Neural progenitor cell (in vitro differentiated cells): Measurements from ENCODE around the gene FOXD3.
A peak's percentile ranks its signal among the peaks of the same experiment; 100 is the strongest.

Experiments used
- EZH2 ChIP-seq: fragments of 200-600 bp; sonication (generic); IDR thresholded peaks from 2 replicates; pipeline ENCODE4 v1.6.1; 2017; ENCODE audit warnings: antibody characterized with exemption, mild to moderate bottlenecking, moderate library complexity
- EZH2phosphoT487 ChIP-seq: fragments of 200-600 bp; sonication (generic); IDR thresholded peaks from 2 replicates; pipeline ENCODE4 v1.6.1; 2017; ENCODE audit warnings: antibody characterized with exemption
- TF ChIP-seq, protein P1 (sequence below): fragments of 200-600 bp; sonication (generic); IDR thresholded peaks from 2 replicates; pipeline ENCODE4 v1.5.1; 2017; ENCODE audit warnings: antibody characterized with exemption, mild to moderate bottlenecking

DNA sequence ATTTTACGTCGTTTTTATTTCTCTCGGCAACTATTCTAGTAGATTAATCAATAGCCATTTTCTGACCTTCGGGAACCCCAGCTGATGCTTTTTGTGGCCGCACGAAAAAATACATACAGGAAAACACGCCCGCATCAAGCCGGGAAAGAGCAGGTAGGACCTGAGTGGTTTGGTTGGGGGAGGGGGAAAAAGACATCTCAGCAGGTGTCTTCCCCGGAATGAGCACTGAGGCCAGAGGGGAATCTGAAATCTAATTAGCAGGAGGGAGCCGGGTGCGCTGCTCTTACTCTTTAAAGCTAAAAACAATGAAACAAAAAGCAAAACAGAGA, 618 bp upstream of the FOXD3 start:
- TF ChIP-seq, protein P1, sequence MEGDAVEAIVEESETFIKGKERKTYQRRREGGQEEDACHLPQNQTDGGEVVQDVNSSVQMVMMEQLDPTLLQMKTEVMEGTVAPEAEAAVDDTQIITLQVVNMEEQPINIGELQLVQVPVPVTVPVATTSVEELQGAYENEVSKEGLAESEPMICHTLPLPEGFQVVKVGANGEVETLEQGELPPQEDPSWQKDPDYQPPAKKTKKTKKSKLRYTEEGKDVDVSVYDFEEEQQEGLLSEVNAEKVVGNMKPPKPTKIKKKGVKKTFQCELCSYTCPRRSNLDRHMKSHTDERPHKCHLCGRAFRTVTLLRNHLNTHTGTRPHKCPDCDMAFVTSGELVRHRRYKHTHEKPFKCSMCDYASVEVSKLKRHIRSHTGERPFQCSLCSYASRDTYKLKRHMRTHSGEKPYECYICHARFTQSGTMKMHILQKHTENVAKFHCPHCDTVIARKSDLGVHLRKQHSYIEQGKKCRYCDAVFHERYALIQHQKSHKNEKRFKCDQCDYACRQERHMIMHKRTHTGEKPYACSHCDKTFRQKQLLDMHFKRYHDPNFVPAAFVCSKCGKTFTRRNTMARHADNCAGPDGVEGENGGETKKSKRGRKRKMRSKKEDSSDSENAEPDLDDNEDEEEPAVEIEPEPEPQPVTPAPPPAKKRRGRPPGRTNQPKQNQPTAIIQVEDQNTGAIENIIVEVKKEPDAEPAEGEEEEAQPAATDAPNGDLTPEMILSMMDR = no peak
- TF ChIP-seq EZH2 (peak; percentile 35), EZH2phosphoT487 (peak; percentile 14)
